Inferior parietal cortex (tissue), 1 donor: Measurements from ENCODE around the gene SRSF1.
"Not testable (repeated sequence)": the region's sequence is repeated elsewhere in the genome, so short reads cannot be mapped to it uniquely, and the experiment has no call there.

Experiments used
- DNase-seq: peaks from one replicate; pipeline ENCODE4 v3.0.0-alpha.2; 2016; ENCODE audit errors: extremely low spot score

SRSF1 gene

GRCh38 chr17:57965521-57966160 is 41.4 kb downstream of the SRSF1 start:
- DNase-seq, result no peak

GRCh38 chr17:57963149-57963511 is 43.9 kb downstream of the SRSF1 start:
- DNase-seq, result no peak

- DNase-seq, result no peak
Measured at GRCh38 chr17:57962279-57963148, 44.5 kb downstream of the SRSF1 start.

GRCh38 chr17:57959929-57960328 is 47.1 kb downstream of the SRSF1 start:
- DNase-seq, result no peak

DNA sequence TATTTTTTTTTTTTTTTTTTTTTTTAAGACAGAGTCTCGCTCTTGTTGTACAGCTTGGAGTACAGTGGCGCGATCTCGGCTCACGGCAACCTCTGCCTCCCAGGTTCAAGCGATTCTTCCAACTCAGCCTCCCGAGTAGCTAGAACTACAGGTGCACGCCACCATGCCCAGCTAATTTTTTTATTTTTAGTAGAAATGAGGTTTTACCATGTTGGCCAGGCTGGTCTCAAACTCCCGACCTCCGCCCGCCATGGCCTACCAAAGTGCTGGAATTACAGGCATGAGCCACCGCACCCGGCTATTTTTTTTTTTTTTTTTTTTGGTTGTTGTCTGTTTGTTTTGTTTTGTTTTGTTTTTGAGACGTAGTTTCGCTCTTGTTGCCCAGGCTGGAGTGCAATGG is 48.7 kb downstream of the SRSF1 start:
- DNase-seq, result not testable (repeated sequence)

DNA sequence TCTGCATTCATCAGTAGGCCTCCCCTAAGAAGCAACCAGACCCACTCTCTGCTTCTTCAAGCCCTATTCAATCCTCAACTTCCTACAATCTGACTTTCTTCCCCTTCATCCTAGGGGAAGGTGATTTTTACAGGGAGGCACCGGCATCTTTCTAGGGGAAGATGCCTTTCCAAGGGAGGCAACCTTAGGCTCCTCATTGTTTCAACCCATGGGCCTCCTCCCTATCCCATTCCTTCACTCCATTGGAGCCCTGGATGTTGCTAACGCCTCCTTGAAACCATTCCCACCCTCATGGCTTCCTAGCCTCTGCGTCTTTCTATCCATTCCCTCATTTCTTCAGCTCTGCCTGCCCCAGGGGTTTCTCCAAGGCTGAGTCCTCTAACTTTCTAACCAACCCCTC is 49.2 kb downstream of the SRSF1 start:
- no peak for DNase-seq

GRCh38 chr17:57957120-57957850 is 49.8 kb downstream of the SRSF1 start:
- no peak for DNase-seq

GRCh38 chr17:57956291-57957119 is 50.5 kb downstream of the SRSF1 start:
- no peak for DNase-seq

DNA sequence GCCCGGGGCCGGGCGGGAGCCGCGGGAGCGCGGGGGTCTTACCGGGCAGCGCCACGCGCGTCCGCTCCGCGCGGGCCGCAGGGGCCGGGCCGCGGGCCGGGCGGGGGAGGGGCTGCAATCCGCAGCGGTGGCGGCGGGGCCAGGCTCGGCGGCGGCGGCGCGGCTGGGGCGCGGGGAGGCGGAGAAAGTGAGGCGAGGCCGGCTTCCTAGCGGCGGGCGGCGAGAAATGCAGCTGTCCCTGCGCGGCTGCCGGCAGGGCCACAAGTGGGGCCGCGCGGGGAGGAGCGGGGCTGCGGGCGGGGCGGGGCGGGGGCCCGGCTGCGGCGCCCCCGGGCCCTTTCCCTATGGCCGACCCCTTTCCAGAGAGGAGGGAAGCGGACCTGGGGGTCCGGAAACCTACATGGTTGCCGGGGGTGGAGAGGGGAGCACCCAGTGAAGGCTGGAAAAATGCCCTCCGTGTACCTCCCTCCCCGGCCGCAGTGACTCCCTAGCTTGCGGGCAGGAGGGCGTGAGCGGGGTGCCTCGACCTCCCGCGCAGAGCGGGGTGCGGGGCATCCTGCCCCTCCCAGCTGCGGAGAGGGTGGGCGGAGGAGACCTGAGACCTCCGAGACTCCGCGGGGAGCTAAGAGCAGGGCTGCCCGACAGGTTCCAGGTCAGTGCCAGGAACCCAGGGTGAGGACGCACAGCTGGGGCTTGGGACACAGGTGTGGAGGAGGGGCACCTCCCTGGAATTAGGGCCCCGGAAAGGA is 51.7 kb downstream of the SRSF1 start, which contains the start of gene CUEDC1:
Gene CUEDC1, minus strand, starts transcription at position 230 of the 749 bp plus-strand sequence. CDS start 69,848 bp downstream, outside the sequence.
- peak; percentile 62 for DNase-seq

GRCh38 chr17:57954397-57955182 is 52.5 kb downstream of the SRSF1 start:
- DNase-seq, result no peak

- DNase-seq, result no peak
Measured at GRCh38 chr17:57953705-57954396, 53.2 kb downstream of the SRSF1 start.
